Astrocyte (in vitro differentiated cells and primary cell): ENCODE measurements around the gene CNIH1.

Experiments used
- EZH2 ChIP-seq: IDR thresholded peaks from 2 replicates; pipeline ENCODE4 v1.6.1; 2012; ENCODE audit warnings: mild to moderate bottlenecking, low read length, inconsistent platforms; ENCODE audit not compliant: insufficient read depth
- TF ChIP-seq, protein P1 (sequence below): IDR thresholded peaks from 2 replicates; pipeline ENCODE4 v1.5.1; 2011; ENCODE audit warnings: low read depth, mild to moderate bottlenecking, inconsistent platforms, low read length, moderate library complexity; ENCODE audit not compliant: insufficient read depth

DNA sequence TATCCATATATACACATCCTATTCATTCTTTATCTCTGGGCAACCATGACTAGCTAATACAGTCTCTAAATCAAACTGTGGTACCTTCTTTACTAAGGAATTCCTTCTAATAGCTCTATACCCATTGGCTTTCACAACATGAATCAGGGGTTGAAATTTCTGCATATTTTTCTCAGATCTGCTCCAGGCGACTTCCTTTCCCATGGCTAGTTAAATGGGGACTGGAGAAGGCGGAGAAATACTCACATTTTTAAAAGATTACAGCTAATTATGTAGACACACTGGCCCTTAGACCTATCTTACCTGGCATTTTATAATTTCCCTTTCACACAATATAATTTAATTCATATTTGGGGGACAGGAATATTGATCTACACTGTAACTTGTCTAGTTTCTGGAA lies 45.5 kb downstream of the CNIH1 start:
- TF ChIP-seq, protein P1, sequence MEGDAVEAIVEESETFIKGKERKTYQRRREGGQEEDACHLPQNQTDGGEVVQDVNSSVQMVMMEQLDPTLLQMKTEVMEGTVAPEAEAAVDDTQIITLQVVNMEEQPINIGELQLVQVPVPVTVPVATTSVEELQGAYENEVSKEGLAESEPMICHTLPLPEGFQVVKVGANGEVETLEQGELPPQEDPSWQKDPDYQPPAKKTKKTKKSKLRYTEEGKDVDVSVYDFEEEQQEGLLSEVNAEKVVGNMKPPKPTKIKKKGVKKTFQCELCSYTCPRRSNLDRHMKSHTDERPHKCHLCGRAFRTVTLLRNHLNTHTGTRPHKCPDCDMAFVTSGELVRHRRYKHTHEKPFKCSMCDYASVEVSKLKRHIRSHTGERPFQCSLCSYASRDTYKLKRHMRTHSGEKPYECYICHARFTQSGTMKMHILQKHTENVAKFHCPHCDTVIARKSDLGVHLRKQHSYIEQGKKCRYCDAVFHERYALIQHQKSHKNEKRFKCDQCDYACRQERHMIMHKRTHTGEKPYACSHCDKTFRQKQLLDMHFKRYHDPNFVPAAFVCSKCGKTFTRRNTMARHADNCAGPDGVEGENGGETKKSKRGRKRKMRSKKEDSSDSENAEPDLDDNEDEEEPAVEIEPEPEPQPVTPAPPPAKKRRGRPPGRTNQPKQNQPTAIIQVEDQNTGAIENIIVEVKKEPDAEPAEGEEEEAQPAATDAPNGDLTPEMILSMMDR: no peak
- no peak for TF ChIP-seq EZH2
